Urothelium cell line (cell line): Measurements from ENCODE around the gene DDX41.
"Not testable (repeated sequence)": the region's sequence is repeated elsewhere in the genome, so short reads cannot be mapped to it uniquely, and the experiment has no call there.

Source experiments
- DNase-seq: peaks from one replicate; pipeline ENCODE4 v3.0.0; 2011; ENCODE audit warnings: low spot score, mixed read lengths
- FAIRE-seq: peaks from 2 replicates; lab custom pipeline; 2011; peaks lifted over from hg19 to GRCh38; lab: Jason Lieb, UNC

The DDX41 gene

GRCh38 chr5:177516601-177517568 lies at the start of gene DDX41:
Gene DDX41, minus strand, starts transcription at chr5:177516961. Its CDS starts 16 bp downstream, at chr5:177516945.
- peak; percentile 97 for DNase-seq
- FAIRE-seq, result peak; percentile 99

GRCh38 chr5:177565046-177565445 lies 48.3 kb upstream of the DDX41 start:
- FAIRE-seq, result no peak
- DNase-seq, result no peak

GRCh38 chr5:177559446-177559941 lies 42.7 kb upstream of the DDX41 start:
- not testable (repeated sequence) for DNase-seq, FAIRE-seq

- FAIRE-seq (no peak), DNase-seq (no peak)
Observed at GRCh38 chr5:177557796-177558195, 41.0 kb upstream of the DDX41 start.

- FAIRE-seq, result no peak
- no peak for DNase-seq
Observed at GRCh38 chr5:177557041-177557647, 40.4 kb upstream of the DDX41 start.

GRCh38 chr5:177555665-177556064 lies 38.9 kb upstream of the DDX41 start:
- FAIRE-seq, result no peak
- DNase-seq, result no peak

GRCh38 chr5:177555228-177555627 lies 38.5 kb upstream of the DDX41 start:
- no peak for DNase-seq
- FAIRE-seq, result no peak

GRCh38 chr5:177554474-177555111 lies 37.8 kb upstream of the DDX41 start, which contains the start of gene FAM193B:
Gene FAM193B, minus strand, starts transcription at chr5:177554563. Its CDS starts 105 bp downstream, at chr5:177554458.
- peak; percentile 97 for DNase-seq
- FAIRE-seq, result no peak

GRCh38 chr5:177553671-177554429 lies 37.1 kb upstream of the DDX41 start:
- DNase-seq (peak; percentile 65), FAIRE-seq (no peak)

GRCh38 chr5:177552839-177553455 lies 36.2 kb upstream of the DDX41 start:
- DNase-seq (peak; percentile 32), FAIRE-seq (no peak)

- DNase-seq (no peak), FAIRE-seq (no peak)
Observed at GRCh38 chr5:177550122-177550521, 33.4 kb upstream of the DDX41 start.

GRCh38 chr5:177548495-177548894 lies 31.7 kb upstream of the DDX41 start:
- FAIRE-seq, result no peak
- no peak for DNase-seq

- DNase-seq (no peak), FAIRE-seq (no peak)
Observed at GRCh38 chr5:177547736-177548135, 31.0 kb upstream of the DDX41 start.

- no peak for DNase-seq
- no peak for FAIRE-seq
Observed at GRCh38 chr5:177546258-177546741, 29.5 kb upstream of the DDX41 start.

GRCh38 chr5:177545487-177546257 lies 28.9 kb upstream of the DDX41 start:
- DNase-seq (no peak), FAIRE-seq (no peak)

GRCh38 chr5:177542816-177543465 lies 26.2 kb upstream of the DDX41 start:
- no peak for DNase-seq
- FAIRE-seq, result no peak

- no peak for FAIRE-seq
- no peak for DNase-seq
Observed at GRCh38 chr5:177540438-177540837, 23.7 kb upstream of the DDX41 start.

GRCh38 chr5:177539411-177539810 lies 22.6 kb upstream of the DDX41 start:
- no peak for DNase-seq
- no peak for FAIRE-seq

GRCh38 chr5:177538876-177539275 lies 22.1 kb upstream of the DDX41 start:
- DNase-seq, result no peak
- no peak for FAIRE-seq
